ENCODE results near the gene EWSR1.

Gene EWSR1

DNA sequence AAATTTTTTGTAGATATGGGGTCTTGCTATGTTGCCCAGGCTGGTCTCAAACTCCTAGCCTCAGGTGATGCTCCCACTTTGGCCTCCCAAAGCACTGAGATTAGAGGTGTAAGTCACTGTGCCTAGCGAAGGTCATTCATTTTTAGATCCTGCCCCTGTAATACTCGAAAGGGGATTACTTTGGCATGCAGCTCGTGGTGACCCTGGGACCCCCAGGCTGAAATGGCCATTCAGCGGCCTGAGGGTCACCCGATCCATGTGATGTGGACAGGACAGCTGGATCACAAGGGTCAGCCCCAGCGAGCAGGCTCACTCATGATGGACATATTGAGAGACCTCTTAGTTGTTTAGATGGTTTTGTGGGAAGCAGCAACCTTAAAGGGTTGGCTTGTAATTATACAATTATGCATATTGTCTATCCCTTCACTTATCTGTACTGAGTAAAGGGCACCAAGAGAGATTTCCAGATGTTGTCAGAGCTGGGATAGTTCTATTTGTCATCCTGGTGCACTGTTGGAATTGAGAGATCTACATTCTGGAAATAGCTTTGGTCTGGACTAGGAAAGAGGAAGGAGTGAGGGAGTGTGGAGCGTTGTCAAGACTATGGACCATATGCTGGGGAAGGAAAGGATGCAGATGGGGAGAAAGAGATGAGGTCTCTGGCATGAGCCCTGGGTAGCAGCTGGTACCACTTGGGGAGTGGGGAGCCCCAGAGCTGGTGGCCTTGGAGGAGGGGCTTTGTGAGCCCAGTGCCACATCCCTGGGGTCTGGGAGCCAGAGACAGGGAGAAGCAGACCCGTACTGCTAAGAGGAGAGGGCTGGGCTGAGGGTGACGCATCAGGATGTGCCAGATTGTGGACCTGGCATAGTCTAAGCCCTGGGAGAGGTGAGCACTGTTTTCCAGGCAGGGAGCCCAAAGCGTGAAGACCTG is 15.8 kb upstream of the EWSR1 start:
- no peaks in the 10 kb centered on the region for H3K9me3 ChIP-seq (ENCODE audit: control insufficient read depth in 2 of 2, low read length in 2 of 2)
- no peaks in the 10 kb centered on the region for H3K27me3 ChIP-seq (ENCODE audit: control insufficient read depth in 2 of 2, insufficient read depth in 2 of 2, low read length in 2 of 2)
- H3K27ac ChIP-seq (ENCODE audit: low read depth in 2 of 2, low read length in 2 of 2): no peak overlapping the region
- no peaks in the 10 kb centered on the region for H3K4me1 ChIP-seq (ENCODE audit: control insufficient read depth in 2 of 2, insufficient read depth in 2 of 2, low read length in 2 of 2)
- no peak overlapping the region for H3K9ac ChIP-seq (ENCODE audit: low read depth in 1 of 2, low read length in 2 of 2)
- no peak overlapping the region for H3K4me3 ChIP-seq (ENCODE audit: low read length in 2 of 2)
- H3K36me3 ChIP-seq (ENCODE audit: control insufficient read depth in 2 of 2, insufficient read depth in 2 of 2, low read length in 2 of 2): no peaks in the 10 kb centered on the region

DNA sequence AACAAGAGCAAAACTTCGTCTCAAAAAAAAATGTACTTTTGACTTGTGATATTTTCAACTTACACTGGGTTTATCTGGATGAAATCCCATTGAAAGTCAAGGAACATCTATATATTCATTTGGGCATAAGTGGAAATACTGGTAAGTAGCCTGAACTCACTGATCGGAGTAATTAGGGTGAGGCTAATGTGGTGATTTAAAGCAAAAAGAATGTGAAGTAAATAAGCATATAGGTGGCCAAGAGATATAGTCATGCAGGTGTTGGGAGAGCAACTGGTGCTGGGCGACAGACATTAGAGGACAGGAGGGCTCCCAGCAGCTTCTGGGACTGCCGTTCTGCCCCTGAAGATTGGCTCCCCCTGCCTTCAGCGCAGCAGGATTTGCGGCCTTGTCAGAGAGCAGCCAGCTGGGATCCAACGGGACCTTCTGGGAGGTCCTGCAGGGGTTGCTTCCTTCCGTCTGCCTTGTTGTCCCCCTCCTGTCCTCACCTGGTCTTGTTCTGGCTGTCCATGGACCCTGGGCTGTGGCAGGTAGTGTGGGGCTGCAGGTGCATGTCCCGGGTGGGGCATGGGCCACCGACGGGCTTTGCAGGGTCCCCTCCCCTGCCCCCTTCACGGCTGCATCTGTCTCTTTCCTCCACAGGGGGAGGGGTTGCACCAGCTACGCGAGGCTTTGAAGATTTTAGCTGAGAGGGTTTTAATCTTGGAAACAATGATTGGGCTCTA is 14.3 kb upstream of the EWSR1 start:
- H3K9ac ChIP-seq (ENCODE audit: low read depth in 1 of 2, low read length in 2 of 2): no peak overlapping the region
- no peak overlapping the region for H3K4me3 ChIP-seq (ENCODE audit: low read length in 2 of 2)
- no peaks in the 10 kb centered on the region for H3K9me3 ChIP-seq (ENCODE audit: control insufficient read depth in 2 of 2, low read length in 2 of 2)
- H3K36me3 ChIP-seq (ENCODE audit: control insufficient read depth in 2 of 2, insufficient read depth in 2 of 2, low read length in 2 of 2): no peaks in the 10 kb centered on the region
- H3K27ac ChIP-seq (ENCODE audit: low read depth in 2 of 2, low read length in 2 of 2): no peak overlapping the region
- H3K4me1 ChIP-seq (ENCODE audit: control insufficient read depth in 2 of 2, insufficient read depth in 2 of 2, low read length in 2 of 2): no peaks in the 10 kb centered on the region
- no peaks in the 10 kb centered on the region for H3K27me3 ChIP-seq (ENCODE audit: control insufficient read depth in 2 of 2, insufficient read depth in 2 of 2, low read length in 2 of 2)

DNA sequence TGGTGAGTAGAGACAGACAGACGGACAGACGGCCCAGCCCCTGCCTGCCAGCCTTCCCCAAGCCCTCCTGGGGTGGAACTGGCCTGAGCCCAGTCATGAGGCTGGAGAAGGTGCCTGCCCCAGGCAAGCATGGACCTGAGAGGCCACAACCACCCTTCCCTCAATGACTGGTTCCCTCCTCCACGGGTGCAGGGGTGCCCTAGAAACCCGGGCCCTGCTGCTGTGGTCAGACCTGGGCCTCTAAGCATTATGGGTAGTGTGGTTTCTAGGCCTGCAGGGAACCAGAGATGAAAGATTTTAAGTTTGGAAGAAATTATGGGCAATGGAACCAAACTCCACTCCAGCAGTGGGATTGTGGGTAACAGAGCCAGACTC is 13.8 kb upstream of the EWSR1 start:
- H3K4me3 ChIP-seq (ENCODE audit: low read length in 2 of 2): no peak overlapping the region

DNA sequence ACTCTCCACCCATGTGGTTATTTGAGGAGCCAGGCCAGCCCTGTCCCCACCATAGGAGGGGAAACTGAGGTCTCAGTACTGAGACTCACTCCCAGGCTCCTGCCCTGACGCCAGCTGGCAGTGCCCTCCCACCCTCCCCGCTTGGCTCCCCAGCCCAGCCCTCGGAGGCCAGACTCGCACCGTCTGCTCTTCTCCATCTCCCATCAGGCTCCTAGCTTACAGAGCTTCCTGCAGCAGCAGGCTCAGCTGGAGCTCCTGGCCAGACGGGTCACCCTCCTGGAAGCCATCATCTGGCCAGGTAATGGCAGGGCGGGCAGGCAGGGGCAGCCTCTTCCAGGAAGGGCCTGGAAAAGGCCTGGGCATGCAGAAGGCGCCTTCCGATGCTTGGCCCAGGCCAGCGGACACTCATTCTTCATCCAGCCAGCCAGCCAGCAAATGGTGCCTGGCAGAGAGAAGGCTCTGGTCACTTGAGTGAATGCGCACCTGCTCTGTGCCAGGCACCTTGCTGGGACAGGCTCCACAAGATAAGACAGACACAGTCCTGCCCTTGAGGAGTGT is 12.9 kb upstream of the EWSR1 start:
- Histone ChIP-seq H3K27ac (ENCODE audit: low read depth in 2 of 2, low read length in 2 of 2) (no peak overlapping the region), H3K9ac (ENCODE audit: low read depth in 1 of 2, low read length in 2 of 2) (no peak overlapping the region), H3K36me3 (ENCODE audit: control insufficient read depth in 2 of 2, insufficient read depth in 2 of 2, low read length in 2 of 2) (no peaks in the 10 kb centered on the region), H3K27me3 (ENCODE audit: control insufficient read depth in 2 of 2, insufficient read depth in 2 of 2, low read length in 2 of 2) (no peaks in the 10 kb centered on the region), H3K4me3 (ENCODE audit: low read length in 2 of 2) (no peak overlapping the region), H3K4me1 (ENCODE audit: control insufficient read depth in 2 of 2, insufficient read depth in 2 of 2, low read length in 2 of 2) (no peaks in the 10 kb centered on the region), H3K9me3 (ENCODE audit: control insufficient read depth in 2 of 2, low read length in 2 of 2) (no peaks in the 10 kb centered on the region)

More for the DNA sequence above, 13.8 kb upstream of the EWSR1 start:
- no peak overlapping the region for H3K9ac ChIP-seq (ENCODE audit: low read depth in 1 of 2, low read length in 2 of 2)
- H3K9me3 ChIP-seq (ENCODE audit: control insufficient read depth in 2 of 2, low read length in 2 of 2): no peaks in the 10 kb centered on the region
- H3K4me1 ChIP-seq (ENCODE audit: control insufficient read depth in 2 of 2, insufficient read depth in 2 of 2, low read length in 2 of 2): no peaks in the 10 kb centered on the region
- H3K27me3 ChIP-seq (ENCODE audit: control insufficient read depth in 2 of 2, insufficient read depth in 2 of 2, low read length in 2 of 2): no peaks in the 10 kb centered on the region
- no peak overlapping the region for H3K27ac ChIP-seq (ENCODE audit: low read depth in 2 of 2, low read length in 2 of 2)
- H3K36me3 ChIP-seq (ENCODE audit: control insufficient read depth in 2 of 2, insufficient read depth in 2 of 2, low read length in 2 of 2): no peaks in the 10 kb centered on the region

DNA sequence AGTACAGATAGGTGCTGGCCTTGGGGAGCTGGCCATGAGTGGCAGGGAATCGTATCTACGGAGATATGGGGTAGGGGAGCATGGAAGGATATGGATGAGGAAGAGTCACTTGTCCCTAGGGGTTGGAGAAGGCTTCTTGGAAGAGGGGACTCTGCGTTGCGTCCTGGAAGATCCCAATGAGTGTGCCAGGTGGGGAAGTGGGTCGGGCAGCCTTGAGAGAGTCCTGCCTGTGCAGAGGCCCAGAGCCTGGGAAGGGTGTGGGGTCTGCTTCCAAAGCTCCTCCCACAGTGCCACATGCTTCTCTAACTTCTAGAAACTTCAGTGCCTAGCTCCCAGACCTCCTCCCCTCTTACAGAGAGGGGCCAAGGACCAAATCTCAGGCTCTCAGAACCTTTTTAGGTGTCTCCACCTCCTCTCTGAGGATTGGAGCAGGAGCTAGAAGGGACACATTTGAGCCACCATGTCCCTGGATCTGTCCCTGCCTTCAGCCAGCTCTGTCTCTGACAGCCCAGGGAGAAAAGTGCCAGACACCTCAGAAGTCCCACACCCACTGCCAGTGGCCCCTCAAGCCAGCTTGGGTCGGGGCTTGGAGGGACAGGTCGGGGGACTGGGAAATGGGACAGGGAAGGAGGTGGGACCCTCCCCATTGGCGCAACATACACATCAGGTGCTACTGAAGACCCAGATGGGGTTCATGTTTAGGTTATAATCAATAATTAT is 11.3 kb upstream of the EWSR1 start:
- Histone ChIP-seq H3K4me3 (ENCODE audit: low read length in 2 of 2) (no peak overlapping the region), H3K9ac (ENCODE audit: low read depth in 1 of 2, low read length in 2 of 2) (no peak overlapping the region), H3K9me3 (ENCODE audit: control insufficient read depth in 2 of 2, low read length in 2 of 2) (no peaks in the 10 kb centered on the region), H3K27me3 (ENCODE audit: control insufficient read depth in 2 of 2, insufficient read depth in 2 of 2, low read length in 2 of 2) (no peaks in the 10 kb centered on the region), H3K4me1 (ENCODE audit: control insufficient read depth in 2 of 2, insufficient read depth in 2 of 2, low read length in 2 of 2) (no peaks in the 10 kb centered on the region), H3K27ac (ENCODE audit: low read depth in 2 of 2, low read length in 2 of 2) (no peak overlapping the region), H3K36me3 (ENCODE audit: control insufficient read depth in 2 of 2, insufficient read depth in 2 of 2, low read length in 2 of 2) (no peaks in the 10 kb centered on the region)

DNA sequence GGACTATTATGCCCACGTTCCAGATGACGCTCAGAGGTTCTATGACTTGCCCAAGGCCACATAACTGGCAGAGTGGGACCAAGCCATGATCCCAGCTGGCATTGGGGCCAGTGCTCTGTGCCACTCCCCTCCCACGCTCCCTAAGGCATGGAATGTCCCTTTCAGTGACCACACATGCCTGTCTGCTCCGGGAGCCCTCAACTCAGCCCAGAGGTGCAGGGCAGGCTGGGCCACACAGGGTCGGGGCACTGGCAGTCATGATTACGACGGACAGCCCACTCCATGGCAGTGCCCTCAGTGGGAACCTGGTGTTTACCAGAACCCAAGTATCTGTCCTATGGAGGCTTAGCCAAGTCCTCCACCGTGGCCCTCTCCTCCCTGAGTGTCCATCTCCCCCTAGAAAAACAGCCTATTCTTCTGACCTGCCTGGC is 10.3 kb upstream of the EWSR1 start:
- no peaks in the 10 kb centered on the region for H3K27me3 ChIP-seq (ENCODE audit: control insufficient read depth in 2 of 2, insufficient read depth in 2 of 2, low read length in 2 of 2)
- no peaks in the 10 kb centered on the region for H3K36me3 ChIP-seq (ENCODE audit: control insufficient read depth in 2 of 2, insufficient read depth in 2 of 2, low read length in 2 of 2)
- H3K27ac ChIP-seq (ENCODE audit: low read depth in 2 of 2, low read length in 2 of 2): no peak overlapping the region
- H3K4me3 ChIP-seq (ENCODE audit: low read length in 2 of 2): no peak overlapping the region
- H3K4me1 ChIP-seq (ENCODE audit: control insufficient read depth in 2 of 2, insufficient read depth in 2 of 2, low read length in 2 of 2): no peaks in the 10 kb centered on the region
- H3K9me3 ChIP-seq (ENCODE audit: control insufficient read depth in 2 of 2, low read length in 2 of 2): no peaks in the 10 kb centered on the region
- no peak overlapping the region for H3K9ac ChIP-seq (ENCODE audit: low read depth in 1 of 2, low read length in 2 of 2)

DNA sequence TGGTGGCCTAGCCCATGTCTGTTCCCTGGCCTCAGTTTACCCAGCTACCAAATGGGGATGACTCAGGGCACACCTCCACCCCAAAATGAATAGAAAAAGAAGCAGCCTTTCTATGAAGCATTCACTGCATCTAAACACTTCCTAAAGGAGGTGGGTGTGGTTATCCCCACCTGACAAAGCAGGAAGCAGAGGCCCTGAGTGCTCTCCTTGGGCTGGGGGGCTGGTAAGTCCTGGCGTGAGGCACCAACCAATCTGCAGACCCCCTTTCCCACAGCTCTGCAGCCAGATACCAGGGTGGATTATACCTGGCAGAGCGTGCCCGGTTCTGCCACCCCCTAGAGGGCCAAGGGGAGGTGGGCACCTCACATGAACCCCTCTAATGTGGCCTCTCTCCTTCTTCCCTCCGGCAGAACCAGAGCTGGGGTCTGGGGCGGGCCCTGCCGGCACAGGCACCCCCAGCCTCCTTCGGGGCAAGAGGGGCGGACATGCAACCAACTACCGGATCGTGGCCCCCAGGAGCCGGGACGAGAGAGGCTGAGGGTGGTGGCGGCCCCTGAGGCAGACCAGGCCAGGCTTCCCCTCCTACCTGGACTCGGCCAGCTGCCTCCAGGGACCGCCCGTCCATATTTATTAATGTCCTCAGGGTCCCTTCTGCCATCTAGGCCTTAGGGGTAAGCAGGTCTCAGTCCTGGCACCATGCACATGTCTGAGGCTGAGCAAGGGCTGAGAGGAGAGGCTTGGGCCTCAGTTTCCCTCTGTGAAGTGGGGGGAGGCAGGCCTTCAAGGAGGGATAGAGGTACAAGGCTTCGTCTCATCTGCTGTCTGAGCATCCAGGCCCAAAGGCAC is 9.4 kb upstream of the EWSR1 start:
- Histone ChIP-seq H3K36me3 (ENCODE audit: control insufficient read depth in 2 of 2, insufficient read depth in 2 of 2, low read length in 2 of 2) (no peaks in the 10 kb centered on the region), H3K9me3 (ENCODE audit: control insufficient read depth in 2 of 2, low read length in 2 of 2) (no peaks in the 10 kb centered on the region), H3K4me1 (ENCODE audit: control insufficient read depth in 2 of 2, insufficient read depth in 2 of 2, low read length in 2 of 2) (no peaks in the 10 kb centered on the region), H3K27ac (ENCODE audit: low read depth in 2 of 2, low read length in 2 of 2) (no peak overlapping the region), H3K4me3 (ENCODE audit: low read length in 2 of 2) (no peak overlapping the region), H3K9ac (ENCODE audit: low read depth in 1 of 2, low read length in 2 of 2) (no peak overlapping the region), H3K27me3 (ENCODE audit: control insufficient read depth in 2 of 2, insufficient read depth in 2 of 2, low read length in 2 of 2) (no peaks in the 10 kb centered on the region)

DNA sequence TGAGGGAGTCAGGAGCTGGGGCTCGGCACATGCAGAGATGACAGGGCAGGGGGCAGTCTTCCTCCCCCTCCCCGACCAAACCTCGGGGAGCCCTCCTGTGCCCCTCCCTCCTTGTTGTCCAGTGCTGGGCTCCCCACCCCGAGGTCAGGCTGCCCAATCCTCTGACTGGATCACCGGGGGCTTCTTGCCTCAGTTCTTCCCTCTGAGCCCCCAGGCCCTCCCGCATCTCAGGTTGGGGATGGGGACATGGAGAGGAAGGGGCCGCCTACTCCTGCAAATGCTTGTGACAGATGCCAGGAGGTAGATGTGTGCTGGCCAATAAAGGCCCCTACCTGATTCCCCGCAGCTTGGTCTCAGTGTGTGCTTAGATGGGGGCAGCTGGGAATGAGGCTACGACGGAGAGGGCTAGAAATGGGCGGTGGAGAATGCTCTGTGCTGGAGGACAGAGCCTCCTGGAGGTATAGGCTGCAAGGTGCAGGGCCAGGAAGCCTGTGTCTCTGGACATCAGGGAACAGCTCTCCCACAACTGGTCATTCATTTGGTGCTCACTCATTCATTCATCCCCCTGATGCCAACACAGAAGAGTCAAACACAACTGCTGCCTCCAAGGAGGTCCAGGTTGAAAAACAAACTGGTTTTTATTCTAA is 8.7 kb upstream of the EWSR1 start:
- Histone ChIP-seq H3K4me3 (ENCODE audit: low read length in 2 of 2) (no peak overlapping the region), H3K4me1 (ENCODE audit: control insufficient read depth in 2 of 2, insufficient read depth in 2 of 2, low read length in 2 of 2) (no peaks in the 10 kb centered on the region), H3K27me3 (ENCODE audit: control insufficient read depth in 2 of 2, insufficient read depth in 2 of 2, low read length in 2 of 2) (no peaks in the 10 kb centered on the region), H3K9me3 (ENCODE audit: control insufficient read depth in 2 of 2, low read length in 2 of 2) (no peaks in the 10 kb centered on the region), H3K27ac (ENCODE audit: low read depth in 2 of 2, low read length in 2 of 2) (no peak overlapping the region), H3K9ac (ENCODE audit: low read depth in 1 of 2, low read length in 2 of 2) (no peak overlapping the region), H3K36me3 (ENCODE audit: control insufficient read depth in 2 of 2, insufficient read depth in 2 of 2, low read length in 2 of 2) (peaks cover 0 to 4% of the 10 kb centered on the region in 2 donors)

DNA sequence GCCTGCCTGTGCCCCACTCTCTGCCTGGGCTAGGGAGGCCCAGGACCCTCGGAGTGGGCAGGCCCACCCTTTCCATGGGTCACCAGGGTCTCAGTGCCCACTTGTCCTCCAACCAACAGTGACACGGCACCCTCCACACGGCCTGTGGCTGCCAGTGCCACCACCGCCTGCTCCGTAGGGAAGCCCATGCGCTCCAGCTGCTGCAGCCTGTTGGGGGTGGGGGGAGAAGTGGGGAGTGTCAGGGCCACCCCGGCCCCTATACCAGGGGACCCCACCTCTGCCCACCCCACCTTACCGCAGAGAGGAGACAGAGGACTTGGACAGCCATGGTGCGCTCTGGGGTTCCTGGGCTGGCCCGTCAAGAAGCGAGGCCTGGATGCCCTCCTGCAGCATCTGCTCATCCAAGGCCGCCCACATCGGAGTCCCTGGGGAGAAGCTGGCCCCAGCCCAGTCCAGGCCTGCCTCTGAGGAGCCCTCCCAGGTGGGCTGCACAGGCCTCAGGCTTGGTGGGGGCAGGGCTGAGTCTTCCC is 8.0 kb upstream of the EWSR1 start:
- Histone ChIP-seq H3K27me3 (ENCODE audit: control insufficient read depth in 2 of 2, insufficient read depth in 2 of 2, low read length in 2 of 2) (no peaks in the 10 kb centered on the region), H3K9me3 (ENCODE audit: control insufficient read depth in 2 of 2, low read length in 2 of 2) (no peaks in the 10 kb centered on the region), H3K36me3 (ENCODE audit: control insufficient read depth in 2 of 2, insufficient read depth in 2 of 2, low read length in 2 of 2) (peaks cover 0 to 6% of the 10 kb centered on the region in 2 donors), H3K27ac (ENCODE audit: low read depth in 2 of 2, low read length in 2 of 2) (no peak overlapping the region), H3K4me1 (ENCODE audit: control insufficient read depth in 2 of 2, insufficient read depth in 2 of 2, low read length in 2 of 2) (no peaks in the 10 kb centered on the region), H3K9ac (ENCODE audit: low read depth in 1 of 2, low read length in 2 of 2) (no peak overlapping the region), H3K4me3 (ENCODE audit: low read length in 2 of 2) (no peak overlapping the region)

Measured in mucosa of rectum (tissue), 2 donors.